ENCODE measurements around the gene FAM180A.

The FAM180A gene

DNA sequence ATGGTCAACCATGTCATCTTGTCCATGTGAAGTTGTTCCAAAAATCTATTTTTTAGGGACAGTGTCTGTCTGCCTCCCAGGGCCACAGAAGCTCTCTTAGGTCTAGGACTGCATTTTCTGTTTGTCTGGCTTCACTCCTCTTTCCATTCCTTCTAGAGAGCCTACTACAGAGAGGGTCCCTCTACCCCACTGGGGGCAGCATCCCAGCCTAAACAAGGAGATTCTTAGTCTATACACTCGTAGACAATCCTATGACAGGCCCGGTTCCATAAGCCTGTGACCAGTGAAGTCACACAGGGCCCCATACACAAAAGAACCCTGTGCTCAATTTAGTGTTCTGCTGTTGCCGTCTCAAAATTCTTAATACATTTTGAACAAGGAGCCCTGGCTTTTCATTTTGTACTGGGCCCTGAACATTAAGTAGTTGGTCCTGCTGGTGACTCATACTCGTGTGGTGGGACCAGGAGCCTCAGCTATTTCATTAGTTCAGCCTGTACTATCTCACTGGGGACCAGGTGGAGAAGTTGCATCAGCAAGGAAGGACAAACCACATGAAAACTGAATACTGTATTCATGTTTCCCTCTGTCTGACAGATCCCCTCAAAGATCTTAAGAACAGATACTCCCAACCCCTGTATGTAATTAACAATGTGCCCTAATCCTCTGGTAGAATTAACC lies 23.5 kb upstream of the FAM180A start:
- DNase-seq, result no peak
- no peak for ATAC-seq

DNA sequence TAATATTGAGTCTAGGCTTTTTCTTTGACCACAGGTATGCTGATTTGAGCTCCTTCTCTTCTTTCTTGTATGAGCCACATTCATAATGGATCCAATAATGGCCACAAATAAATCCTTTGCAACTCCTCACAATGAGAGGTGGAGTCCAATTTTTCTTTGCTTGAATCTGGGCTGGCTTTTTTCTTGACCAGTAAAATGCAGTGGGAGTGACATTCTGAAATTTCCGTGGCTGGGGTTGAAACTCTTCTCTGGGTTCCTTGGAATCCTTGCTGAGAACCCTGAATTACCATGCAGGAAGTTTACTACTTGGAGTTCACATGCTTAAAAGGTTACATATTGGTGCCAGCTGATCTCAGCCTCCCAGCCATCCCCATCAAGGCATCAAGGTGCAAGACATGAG lies 22.4 kb upstream of the FAM180A start:
- DNase-seq (no peak), ATAC-seq (no peak)

GRCh38 chr7:135770139-135770710 lies 21.6 kb upstream of the FAM180A start:
- no peak for ATAC-seq
- DNase-seq, result no peak

GRCh38 chr7:135769005-135769802 lies 20.6 kb upstream of the FAM180A start:
- DNase-seq (no peak), ATAC-seq (no peak)

DNA sequence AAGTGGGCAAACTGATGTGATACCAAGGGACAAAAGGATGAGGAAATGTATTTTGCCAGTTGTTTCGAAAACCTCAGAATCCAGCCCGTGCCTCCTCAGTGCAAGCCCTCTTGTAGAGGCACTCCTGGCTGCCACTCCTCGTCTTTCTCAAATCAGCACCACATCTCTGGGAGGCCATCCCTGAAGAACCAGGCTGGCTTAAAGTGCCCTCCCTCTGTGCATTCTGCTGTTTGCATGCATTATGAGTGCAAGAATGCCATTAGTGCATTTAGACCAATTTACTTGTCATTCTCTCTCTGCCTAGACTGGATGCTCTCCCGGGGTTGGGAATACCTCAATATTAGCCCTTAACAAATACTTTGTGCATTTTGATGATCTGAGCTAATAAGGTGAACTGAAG lies 19.9 kb upstream of the FAM180A start:
- no peak for ATAC-seq

GRCh38 chr7:135768064-135768463 lies 19.5 kb upstream of the FAM180A start:
- no peak for DNase-seq
- no peak for ATAC-seq

More for the DNA sequence above, 19.9 kb upstream of the FAM180A start:
- DNase-seq, result no peak

DNA sequence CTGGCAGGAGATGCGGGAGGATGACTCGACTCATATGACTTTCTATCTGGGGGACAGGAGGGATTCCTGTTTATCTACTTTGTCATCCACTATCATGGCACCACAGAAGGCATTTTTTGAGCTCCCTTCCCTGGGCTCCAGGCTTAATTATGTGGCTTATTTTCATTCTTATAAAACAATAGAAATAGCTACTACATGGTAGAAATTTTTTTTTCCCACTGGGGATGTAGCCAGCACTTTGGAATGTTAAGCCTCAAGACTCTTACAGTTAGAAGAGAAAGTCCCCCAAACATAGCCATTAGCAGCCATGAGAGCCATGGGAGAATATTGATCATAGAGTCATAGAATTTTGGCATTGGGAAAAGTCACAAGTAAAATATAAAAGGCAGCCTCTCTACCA lies 14.6 kb upstream of the FAM180A start:
- DNase-seq (no peak), ATAC-seq (no peak)

DNA sequence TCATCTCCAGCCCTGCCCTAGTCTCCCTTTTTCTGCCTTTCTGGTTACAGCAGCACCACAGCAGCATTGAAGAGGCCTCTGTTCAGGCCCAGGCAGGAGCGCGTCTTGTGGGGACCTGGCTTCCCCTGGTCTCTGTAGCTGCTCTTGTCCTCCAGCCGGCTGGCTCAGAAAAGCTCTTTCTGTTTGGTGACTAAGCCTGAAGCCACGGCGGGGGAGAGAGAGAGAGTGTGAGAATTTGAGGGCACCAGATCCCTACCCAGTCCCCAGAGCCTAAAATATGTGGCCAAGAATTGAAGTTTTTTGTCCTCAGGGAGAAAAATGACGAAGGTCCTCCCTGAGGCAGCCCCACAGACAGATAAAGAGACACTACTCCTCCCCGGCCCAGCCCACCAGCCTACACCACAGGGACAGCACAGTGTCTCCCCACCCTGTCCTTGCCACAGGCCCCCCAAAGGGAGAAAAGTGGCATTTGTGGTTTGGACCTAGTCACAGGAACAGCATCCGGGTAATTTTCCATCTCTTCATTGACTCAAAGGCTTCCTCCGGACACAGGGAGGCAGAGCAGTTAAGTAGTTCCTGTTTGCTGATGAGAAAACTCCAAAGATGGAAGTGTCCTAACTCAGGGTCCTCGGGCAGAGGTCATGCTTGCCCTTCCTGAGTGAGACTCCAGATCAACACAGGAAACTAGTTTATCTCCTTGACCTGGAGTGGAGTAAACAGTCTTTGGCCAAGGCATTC lies 13.3 kb upstream of the FAM180A start:
- peak; percentile 28 for ATAC-seq
- DNase-seq, result peak; percentile 5

GRCh38 chr7:135759532-135759931 lies 10.9 kb upstream of the FAM180A start:
- DNase-seq (no peak), ATAC-seq (no peak)

GRCh38 chr7:135758531-135758932 lies 9.9 kb upstream of the FAM180A start:
- ATAC-seq, result no peak
- no peak for DNase-seq

GRCh38 chr7:135757719-135758411 lies 9.3 kb upstream of the FAM180A start:
- ATAC-seq, result no peak
- no peak for DNase-seq

GRCh38 chr7:135756191-135756590 lies 7.6 kb upstream of the FAM180A start:
- ATAC-seq, result no peak

GRCh38 chr7:135755351-135755753 lies 6.7 kb upstream of the FAM180A start:
- ATAC-seq (no peak), DNase-seq (no peak)

More at GRCh38 chr7:135756191-135756590, 7.6 kb upstream of the FAM180A start:
- no peak for DNase-seq

DNA sequence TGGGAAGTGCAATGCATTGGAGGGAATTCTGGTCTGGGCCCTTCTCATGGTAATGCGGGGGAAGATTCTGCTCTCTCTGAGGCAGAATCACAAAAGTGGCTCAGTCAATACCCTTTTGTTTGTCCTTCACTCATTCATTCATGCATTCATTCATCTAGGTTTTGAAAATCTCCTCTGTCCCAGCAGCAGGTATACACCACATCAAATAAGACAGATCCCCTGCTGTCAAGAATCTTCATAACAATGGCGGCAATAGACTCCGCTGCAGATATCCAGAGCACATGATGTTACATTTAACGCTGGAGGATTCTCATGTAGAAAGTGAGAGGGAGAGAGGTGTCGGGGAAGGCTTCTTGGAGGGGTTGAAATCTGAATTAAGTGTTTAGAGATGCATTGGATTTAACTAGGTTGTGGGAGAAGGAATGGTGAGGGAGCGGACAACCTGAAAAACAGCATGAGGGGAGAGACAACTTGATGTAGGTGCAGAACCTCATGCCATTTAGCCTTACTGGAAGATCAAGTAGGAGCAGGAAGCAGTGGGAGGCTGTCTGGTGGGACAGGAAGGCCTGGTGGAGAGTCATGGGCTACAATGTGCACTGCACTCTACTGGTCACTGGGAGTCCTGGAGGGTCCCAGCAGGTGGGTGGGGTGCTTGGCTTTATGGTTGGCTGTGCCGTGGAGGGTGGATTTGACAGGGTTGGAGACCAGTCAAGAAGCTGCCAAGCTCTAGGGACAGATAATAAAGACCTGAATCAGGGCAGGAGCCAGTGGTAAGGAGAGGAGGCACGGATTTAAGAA lies 5.2 kb upstream of the FAM180A start:
- DNase-seq, result no peak
- ATAC-seq, result no peak

DNA sequence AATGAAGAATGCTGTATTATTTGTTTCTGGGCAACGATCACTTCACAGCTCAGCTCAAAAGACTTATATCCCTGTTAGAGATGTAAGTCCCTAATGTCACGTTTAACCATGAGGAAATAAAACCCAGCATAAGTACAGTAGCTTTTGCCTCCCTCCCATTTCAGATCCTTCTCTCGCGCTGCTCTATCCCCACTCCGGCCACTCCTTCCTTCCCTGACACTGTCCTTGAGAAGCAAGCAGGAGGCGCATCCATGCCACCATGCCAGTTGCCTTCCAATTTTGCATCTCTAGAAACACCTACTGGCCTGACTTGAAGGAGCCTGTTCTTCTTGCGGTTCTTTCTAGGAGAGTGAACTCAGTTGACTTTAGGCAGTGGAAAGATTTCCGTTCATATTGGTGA lies 1.2 kb downstream of the FAM180A start:
- ATAC-seq, result no peak
- DNase-seq, result no peak

DNA sequence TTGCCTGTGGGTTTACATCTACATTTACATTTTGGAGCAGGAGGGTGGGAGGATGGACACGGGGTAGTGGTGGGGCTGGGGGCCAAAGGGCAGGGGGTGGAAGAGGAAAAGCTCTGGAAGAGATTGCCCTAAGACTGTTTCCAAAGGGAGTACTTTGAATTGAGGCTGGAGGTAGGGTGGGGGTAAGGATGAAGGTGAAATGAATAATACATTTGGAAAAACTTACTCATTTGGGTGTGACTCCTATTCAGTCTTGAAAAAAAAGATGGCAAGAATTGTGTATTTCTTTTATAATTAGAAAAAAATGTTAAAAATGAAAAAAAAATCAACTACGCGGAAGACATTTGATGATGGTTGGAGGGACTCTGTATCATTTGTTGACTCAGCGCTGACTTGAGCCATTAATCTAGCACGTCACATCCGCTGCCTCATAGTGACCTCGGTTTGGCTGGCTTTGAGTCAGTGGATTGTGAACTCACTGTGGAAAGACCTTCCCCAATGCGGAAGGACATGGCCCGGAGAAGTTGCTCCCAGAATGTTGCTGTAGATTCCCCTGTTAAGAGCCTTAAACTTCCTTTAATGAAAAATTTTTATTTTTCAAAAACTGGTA lies 2.8 kb downstream of the FAM180A start:
- ATAC-seq (no peak), DNase-seq (no peak)

- ATAC-seq (peak; percentile 19), DNase-seq (no peak)
These were observed 3.5 kb downstream of the FAM180A start for GRCh38 chr7:135744938-135745702.

- no peak for ATAC-seq
These were observed 4.5 kb downstream of the FAM180A start for GRCh38 chr7:135743907-135744731.

GRCh38 chr7:135742371-135742770 lies 6.2 kb downstream of the FAM180A start:
- DNase-seq, result no peak

More at GRCh38 chr7:135743907-135744731, 4.5 kb downstream of the FAM180A start:
- DNase-seq, result no peak

More at GRCh38 chr7:135742371-135742770, 6.2 kb downstream of the FAM180A start:
- ATAC-seq, result no peak
